GM23248 (cell line): ENCODE data around the gene SEPTIN5.

Experiments used
- EZH2 ChIP-seq: fragments of 200-600 bp; sonication (generic); IDR thresholded peaks from 2 replicates; pipeline ENCODE4 v1.6.1; 2018; ENCODE audit warnings: antibody characterized with exemption, mild to moderate bottlenecking; ENCODE audit not compliant: insufficient read depth, poor library complexity, severe bottlenecking
- EZH2phosphoT487 ChIP-seq: fragments of 200-600 bp; sonication (generic); IDR thresholded peaks from 2 replicates; pipeline ENCODE4 v1.6.1; 2018; ENCODE audit warnings: antibody characterized with exemption, moderate library complexity, mild to moderate bottlenecking, low read depth; ENCODE audit not compliant: insufficient read depth

DNA sequence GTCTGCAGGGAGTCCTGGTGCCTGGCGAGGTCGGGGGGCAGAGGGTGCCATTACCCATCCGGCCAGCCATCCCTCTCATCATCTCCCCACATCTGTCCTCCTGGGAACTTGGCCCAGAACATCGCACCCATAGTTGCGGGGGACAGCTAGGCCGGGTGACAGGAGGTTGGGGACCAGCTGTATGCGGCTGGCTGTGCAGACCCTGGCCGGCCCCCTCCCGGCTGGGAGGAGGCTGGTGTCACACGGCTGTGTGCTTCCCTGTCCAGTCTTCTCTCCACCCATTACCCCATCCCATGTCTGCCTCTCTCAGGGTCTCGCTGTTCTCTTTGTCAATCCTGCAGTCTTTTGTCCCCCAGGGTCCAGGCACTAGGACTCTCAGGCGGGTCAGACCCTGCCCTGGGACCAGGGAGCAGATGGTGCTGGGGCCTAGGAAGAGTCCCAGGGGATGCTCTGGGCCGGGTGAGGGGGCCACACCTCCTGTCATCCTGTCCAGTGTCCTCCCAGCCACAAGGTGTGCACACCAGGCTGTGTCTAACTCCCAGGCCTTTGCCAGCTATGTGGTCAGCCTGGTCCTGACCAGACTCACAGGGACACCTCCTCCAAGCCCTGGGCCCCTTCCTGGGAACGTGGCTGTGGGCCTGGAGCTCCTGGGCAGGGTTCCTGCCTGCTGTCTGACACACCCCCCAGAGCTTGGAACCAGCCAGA is 39.8 kb downstream of the SEPTIN5 start:
- TF ChIP-seq EZH2, result no peak
- TF ChIP-seq EZH2phosphoT487, result no peak
